Lung (tissue), 12 donors: ENCODE results near the gene TMEM121. TPM values are rescaled to one million over a fixed set of nuclear protein-coding genes. Genes with fewer than 3 reads are reported as not detected.
"Not testable (repeated sequence)": the region's sequence is repeated elsewhere in the genome, so short reads cannot be mapped to it uniquely, and the experiment has no call there.

Experiments
- ATAC-seq: fragments of 200-7000 bp; cut with Tn5 transposase; one replicate; pipeline ENCODE4 v1.9.1; 2020; ENCODE audit warnings: moderate number of reproducible peaks; ENCODE audit not compliant: insufficient read depth, low FRiP score
- DNase-seq, 3 donors: peaks; one replicate each; pipeline ENCODE4 v3.0.0-alpha.2; 2013 to 2017
- H3K27ac ChIP-seq, 2 donors: one replicate each; pipeline ENCODE4 v1.5.1; 2013; ENCODE audit warnings: mild to moderate bottlenecking in 2 of 2, moderate library complexity in 2 of 2, control low read depth in 1 of 2, inconsistent platforms in 1 of 2, low read depth in 1 of 2, low read length in 1 of 2
- H3K27me3 ChIP-seq, 3 donors: one replicate each; pipeline ENCODE4 v1.5.1; 2013; ENCODE audit warnings: low read length in 2 of 3; ENCODE audit not compliant: control insufficient read depth in 3 of 3, insufficient read depth in 3 of 3
- H3K36me3 ChIP-seq, 4 donors: one replicate each; pipeline ENCODE4 v1.5.1; 2013; ENCODE audit warnings: low read length in 4 of 4, mild to moderate bottlenecking in 1 of 4, moderate library complexity in 1 of 4; ENCODE audit not compliant: control insufficient read depth in 4 of 4, insufficient read depth in 4 of 4
- H3K4me1 ChIP-seq, 5 donors: one replicate each; pipeline ENCODE4 v1.5.1; 2013; ENCODE audit warnings: low read length in 5 of 5, mild to moderate bottlenecking in 2 of 5, moderate library complexity in 1 of 5; ENCODE audit not compliant: control insufficient read depth in 5 of 5, insufficient read depth in 5 of 5
- H3K4me3 ChIP-seq: one replicate; pipeline ENCODE4 v1.5.1; 2013; ENCODE audit warnings: mild to moderate bottlenecking, control low read depth, moderate library complexity
- H3K9ac ChIP-seq, 2 donors: one replicate each; pipeline ENCODE4 v1.5.1; 2013; ENCODE audit warnings: low read length in 2 of 2, control low read depth in 1 of 2; ENCODE audit not compliant: insufficient read depth in 1 of 2
- H3K9me3 ChIP-seq, 4 donors: one replicate each; pipeline ENCODE4 v1.5.1; 2013; ENCODE audit warnings: low read length in 3 of 4, mild to moderate bottlenecking in 1 of 4, moderate library complexity in 1 of 4; ENCODE audit not compliant: control insufficient read depth in 4 of 4, insufficient read depth in 3 of 4
- WGBS, 2 donors: extraction: QIAGEN DNeasy Blood & Tissue Kit; methylation state at CpG; one replicate each; pipeline ENCODE4 v1.1.7; 2013; 5-methylcytosine and 5-hydroxymethylcytosine counted together
- polyA plus RNA-seq, 2 donors: library from polyadenylated mRNA; stranded (reverse); fragments of 200-250 nt; gene quantifications; one replicate each; pipeline ENCODE4 v1.2.1, GENCODE V29; 2013
- total RNA-seq, 2 donors: library from RNA; depleted of rRNA in 1 of 2; stranded (reverse); fragments of >200 nt in 1 of 2; gene quantifications; one replicate each; pipeline ENCODE4 v1.2.1, GENCODE V29; 2014 to 2021
- TF ChIP-seq, protein P1 (sequence below): IDR thresholded peaks from 2 replicates; pipeline ENCODE4 v1.5.1; 2012; ENCODE audit warnings: mild to moderate bottlenecking; ENCODE audit errors: control extremely low read depth, extremely low read depth
- donor health status: control.
- donor health status: control.
- donor health status: Bipolar disorder and iron deficiency.
- donor health status: healthy.
- donor health status: DM: yes; HTN: yes; CAD: no.

The TMEM121 gene
- total and polyA plus RNA-seq, 4 donors = 1.1 to 5.4 (median 2.8) TPM

GRCh38 chr14:105538481-105539049 lies 12.2 kb downstream of the TMEM121 start:
- DNase-seq (no peak), ATAC-seq (no peak)
- Histone ChIP-seq H3K4me3 (no peak overlapping the region), H3K36me3 (no peaks in the 10 kb centered on the region), H3K9ac (no peak overlapping the region), H3K4me1 (peaks cover 0 to 5% (median 0%) of the 10 kb centered on the region in 5 donors), H3K27ac (no peak overlapping the region), H3K9me3 (peaks cover 0 to 5% (median 3%) of the 10 kb centered on the region in 4 donors), H3K27me3 (no peaks in the 10 kb centered on the region)
- WGBS, 2 donors = 85 to 88% methylated on average over 23 of the region's 23 CpGs
- TF ChIP-seq, protein P1, sequence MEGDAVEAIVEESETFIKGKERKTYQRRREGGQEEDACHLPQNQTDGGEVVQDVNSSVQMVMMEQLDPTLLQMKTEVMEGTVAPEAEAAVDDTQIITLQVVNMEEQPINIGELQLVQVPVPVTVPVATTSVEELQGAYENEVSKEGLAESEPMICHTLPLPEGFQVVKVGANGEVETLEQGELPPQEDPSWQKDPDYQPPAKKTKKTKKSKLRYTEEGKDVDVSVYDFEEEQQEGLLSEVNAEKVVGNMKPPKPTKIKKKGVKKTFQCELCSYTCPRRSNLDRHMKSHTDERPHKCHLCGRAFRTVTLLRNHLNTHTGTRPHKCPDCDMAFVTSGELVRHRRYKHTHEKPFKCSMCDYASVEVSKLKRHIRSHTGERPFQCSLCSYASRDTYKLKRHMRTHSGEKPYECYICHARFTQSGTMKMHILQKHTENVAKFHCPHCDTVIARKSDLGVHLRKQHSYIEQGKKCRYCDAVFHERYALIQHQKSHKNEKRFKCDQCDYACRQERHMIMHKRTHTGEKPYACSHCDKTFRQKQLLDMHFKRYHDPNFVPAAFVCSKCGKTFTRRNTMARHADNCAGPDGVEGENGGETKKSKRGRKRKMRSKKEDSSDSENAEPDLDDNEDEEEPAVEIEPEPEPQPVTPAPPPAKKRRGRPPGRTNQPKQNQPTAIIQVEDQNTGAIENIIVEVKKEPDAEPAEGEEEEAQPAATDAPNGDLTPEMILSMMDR = no peak

DNA sequence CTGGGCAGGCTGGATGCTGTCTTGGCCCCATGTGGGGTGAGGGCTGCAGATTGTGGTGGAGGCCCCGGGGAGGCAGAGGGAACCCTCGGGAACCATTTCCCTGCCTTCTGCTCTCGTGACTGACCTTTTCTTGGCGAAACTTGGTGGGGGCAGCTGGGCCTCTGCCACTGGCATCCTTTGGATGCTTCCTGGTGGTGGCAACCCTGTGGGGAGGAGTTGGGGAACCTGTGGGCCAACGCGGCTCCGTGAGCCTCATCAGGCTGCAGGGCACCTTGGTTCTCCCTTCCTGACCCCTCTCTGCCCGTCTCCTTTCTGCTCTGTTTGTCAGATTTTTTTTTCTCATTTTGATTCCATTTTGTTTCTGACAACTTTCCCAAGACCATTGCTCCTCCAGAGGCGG lies 14.4 kb downstream of the TMEM121 start:
- peaks cover 0 to 5% (median 0%) of the 10 kb centered on the region in 5 donors for H3K4me1 ChIP-seq
- no peak overlapping the region for H3K27ac ChIP-seq
- H3K36me3 ChIP-seq = no peaks in the 10 kb centered on the region
- peaks cover 0 to 5% (median 3%) of the 10 kb centered on the region in 4 donors for H3K9me3 ChIP-seq
- DNase-seq = no peak
- ATAC-seq = no peak
- TF ChIP-seq, protein P1 = no peak
- 74 to 84% methylated on average over 9 of the region's 9 CpGs for WGBS, 2 donors
- no peak overlapping the region for H3K4me3 ChIP-seq
- no peaks in the 10 kb centered on the region for H3K27me3 ChIP-seq
- H3K9ac ChIP-seq = no peak overlapping the region

DNA sequence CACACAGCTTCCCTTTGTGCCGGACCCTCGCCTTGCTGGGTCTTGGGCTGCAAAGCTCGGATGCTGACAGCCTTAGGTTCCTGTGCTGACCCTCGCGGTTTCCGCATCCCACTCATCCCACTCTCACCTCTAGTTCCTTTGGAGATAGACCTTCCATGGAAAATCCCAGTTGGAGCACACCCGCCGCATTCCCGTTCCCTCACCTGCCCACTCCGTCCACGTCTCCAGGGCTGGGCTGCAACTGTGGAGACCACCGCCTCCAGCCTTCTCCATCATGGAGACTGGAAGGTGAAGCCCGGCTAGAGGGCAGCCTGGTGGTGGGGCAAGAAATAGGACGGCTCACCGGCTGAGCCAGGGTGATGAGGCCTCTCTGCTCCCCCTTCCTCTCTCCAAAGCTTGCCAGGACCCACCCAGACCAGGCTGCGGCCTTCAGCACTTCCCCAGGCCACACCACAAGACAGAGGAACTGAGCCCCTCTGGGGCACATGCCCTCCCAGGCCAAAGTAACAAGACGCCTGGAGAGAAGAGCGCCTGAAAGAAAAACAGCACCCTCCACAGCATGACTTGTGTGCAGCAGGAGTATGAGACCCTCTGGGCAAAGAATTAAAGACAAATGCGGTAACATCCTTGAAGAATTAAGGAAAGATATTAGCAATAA lies 15.0 kb downstream of the TMEM121 start:
- Histone ChIP-seq H3K4me3 (no peak overlapping the region), H3K9me3 (peaks cover 0 to 5% (median 3%) of the 10 kb centered on the region in 4 donors), H3K27ac (no peak overlapping the region), H3K36me3 (no peaks in the 10 kb centered on the region), H3K4me1 (peaks cover 0 to 5% (median 0%) of the 10 kb centered on the region in 5 donors), H3K9ac (no peak overlapping the region), H3K27me3 (no peaks in the 10 kb centered on the region)
- ATAC-seq = no peak
- WGBS, 2 donors = 80 to 82% methylated on average over 18 to 19 of the region's 19 CpGs
- TF ChIP-seq, protein P1 = no peak
- no peak for DNase-seq

DNA sequence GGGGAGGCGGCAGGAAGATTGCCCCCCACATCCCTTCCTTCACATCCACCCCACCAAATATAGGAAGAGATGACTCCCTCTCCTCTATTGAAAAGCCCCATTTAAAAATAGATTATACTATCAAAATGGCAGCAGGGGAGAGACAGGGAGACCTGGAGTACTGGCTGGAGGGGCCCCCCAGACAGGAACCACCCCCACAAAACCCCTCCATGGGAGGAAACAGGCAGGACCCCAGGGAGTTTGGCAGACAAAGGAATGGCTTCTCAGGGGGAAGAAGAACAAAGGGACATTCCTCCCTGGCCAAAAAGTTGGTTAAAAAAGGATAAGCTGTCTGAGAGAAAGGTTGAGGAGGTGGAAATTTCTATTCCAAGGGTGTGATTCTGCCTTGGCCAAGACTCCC lies 19.3 kb downstream of the TMEM121 start:
- not testable (repeated sequence) for H3K4me1 ChIP-seq, H3K9me3 ChIP-seq, H3K9ac ChIP-seq, H3K27me3 ChIP-seq, H3K4me3 ChIP-seq, H3K36me3 ChIP-seq, DNase-seq, ATAC-seq, H3K27ac ChIP-seq
- 71 to 82% methylated on average over 1 of the region's 1 CpG for WGBS, 2 donors

DNA sequence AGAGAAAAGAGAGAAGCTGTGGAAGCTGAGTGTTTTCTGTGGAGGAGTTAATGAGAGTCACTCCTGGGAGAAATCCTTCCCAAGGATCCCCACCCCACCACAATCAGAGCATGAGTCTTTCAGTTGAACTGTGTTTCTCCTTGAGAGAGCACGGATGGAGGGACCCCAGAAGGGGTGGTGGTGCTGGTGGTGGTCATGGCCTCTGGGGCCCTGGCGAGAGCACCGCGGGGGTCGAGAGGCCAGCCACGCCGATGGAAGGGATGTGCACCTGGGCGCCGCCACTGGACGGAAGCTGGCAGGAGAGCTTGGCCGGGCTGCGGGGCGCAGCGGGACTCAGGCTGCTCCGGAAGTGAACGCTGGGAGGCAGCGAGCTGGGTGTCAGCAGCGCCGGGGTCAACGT lies 20.0 kb downstream of the TMEM121 start:
- not testable (repeated sequence) for H3K36me3 ChIP-seq, ATAC-seq, H3K4me3 ChIP-seq, H3K9me3 ChIP-seq, H3K4me1 ChIP-seq, DNase-seq, H3K27ac ChIP-seq, H3K9ac ChIP-seq, H3K27me3 ChIP-seq
- 96 to 98% methylated on average over 9 to 10 of the region's 20 CpGs for WGBS, 2 donors

GRCh38 chr14:105547072-105547471 lies 20.7 kb downstream of the TMEM121 start:
- not testable (repeated sequence) for H3K9me3 ChIP-seq, ATAC-seq, H3K36me3 ChIP-seq, H3K4me3 ChIP-seq, H3K27me3 ChIP-seq, DNase-seq, H3K27ac ChIP-seq, H3K9ac ChIP-seq, H3K4me1 ChIP-seq
- 83 to 96% methylated on average over 4 to 19 of the region's 24 CpGs for WGBS, 2 donors
